ENCODE results near the gene ACSS3. TPM values are rescaled to one million over a fixed set of nuclear protein-coding genes. Genes with fewer than 3 reads are reported as not detected.

The ACSS3 gene
- total and polyA plus RNA-seq, 2 donors (not counting 3 experiments of a cell fraction or from before 2014, with no cell fraction given): 0.12 to 0.86 TPM

DNA sequence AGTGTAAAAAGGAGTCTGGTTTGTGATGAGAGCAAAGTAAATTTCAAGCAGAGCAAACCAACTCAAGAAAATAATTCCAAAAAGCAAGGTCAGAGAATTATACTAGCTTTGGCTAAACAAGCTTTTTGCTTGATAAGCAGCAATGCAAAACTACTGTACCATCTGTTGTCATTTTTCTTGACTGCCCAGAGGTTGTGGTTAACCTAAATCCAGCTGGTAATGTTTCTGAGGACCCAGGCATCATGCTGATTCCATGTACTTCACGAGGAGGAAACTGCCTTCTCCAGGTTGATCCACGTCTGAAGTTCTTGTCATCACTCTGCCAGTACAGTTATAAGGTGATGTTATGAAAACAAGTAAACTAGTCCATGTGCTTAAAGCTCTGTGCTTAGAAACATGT lies 185.2 kb downstream of the ACSS3 start:
- H3K79me2 ChIP-seq (ENCODE audit: control insufficient read depth, insufficient read depth, low read length): no peaks in the 10 kb centered on the region
- no peaks in the 10 kb centered on the region for H3K4me1 ChIP-seq (ENCODE audit: control insufficient read depth, extremely low read depth, insufficient read depth, low read length)
- ChIA-PET POLR2A (no interaction called here), CTCF (no interaction called here)
- intact Hi-C loops (cut with micrococcal nuclease): no loop called here
- FAIRE-seq: no peak
- H3K36me3 ChIP-seq (ENCODE audit: control insufficient read depth in 2 of 2, extremely low read depth in 1 of 2, insufficient read depth in 2 of 2, low read length in 2 of 2): no peaks in the 10 kb centered on the region
- H3K9ac ChIP-seq (replicated peaks; ENCODE audit: extremely low read depth, insufficient read depth, low read length): no peak overlapping the region
- TF ChIP-seq POLR2AphosphoS5 (IDR thresholded peaks at IDR 0.05; ENCODE audit: insufficient read depth, low read depth, low read length): no peak
- TF ChIP-seq POLR2A (IDR thresholded peaks at IDR 0.05; ENCODE audit: low read depth, low read length): no peak
- TF ChIP-seq CTCF (IDR thresholded peaks at IDR 0.05; ENCODE audit: extremely low read depth in 1 of 2, insufficient read depth in 1 of 2, low read depth in 1 of 2, low read length in 2 of 2): no peak
- no peak for TF ChIP-seq JUN (IDR thresholded peaks at IDR 0.05; ENCODE audit: borderline replicate concordance, insufficient read depth, insufficient read length, low read depth)
- TF ChIP-seq GATA2 (IDR thresholded peaks at IDR 0.05; ENCODE audit: insufficient read depth, insufficient read length, low read depth, low read length): no peak
- TF ChIP-seq FOS (IDR thresholded peaks at IDR 0.05; ENCODE audit: borderline replicate concordance, insufficient read depth, low read length): no peak
- peaks cover 0 to 4% of the 10 kb centered on the region in 2 experiments for H3K27me3 ChIP-seq (ENCODE audit: control insufficient read depth in 2 of 2, insufficient read depth in 2 of 2, low read length in 2 of 2)
- no TSS peak for BruUV-seq (replicated peaks)
- H3K27ac ChIP-seq (ENCODE audit: insufficient read depth, low read depth, low read length): no peak overlapping the region
- H3K9me3 ChIP-seq (replicated peaks; ENCODE audit: control insufficient read depth, insufficient read depth, low read length): no peaks in the 10 kb centered on the region
- dilution Hi-C loops (cut with MboI; ENCODE audit: extremely low pct_ligation_motif_present, low sequenced_read_pairs): no loop called here
- no peak overlapping the region for H2AFZ ChIP-seq (ENCODE audit: low read depth, low read length)
- H3K4me3 ChIP-seq (replicated peaks in 1 of 3; ENCODE audit: insufficient read depth in 1 of 3, low read depth in 1 of 3, low read length in 3 of 3): no peak overlapping the region
- no peaks in the 10 kb centered on the region for H3K9me1 ChIP-seq (replicated peaks; ENCODE audit: control insufficient read depth, extremely low read depth, insufficient read depth, low read length)
- no peak overlapping the region for H3K4me2 ChIP-seq (ENCODE audit: insufficient read depth, low read length)
- no peak for DNase-seq (ENCODE audit: low read depth, low spot score)
- H4K20me1 ChIP-seq (replicated peaks; ENCODE audit: control insufficient read depth, extremely low read depth, insufficient read depth, low read length): no peaks in the 10 kb centered on the region

- FAIRE-seq (no peak), DNase-seq (ENCODE audit: low read depth, low spot score) (no peak)
- BruUV-seq (replicated peaks): no TSS peak
- Histone ChIP-seq H3K9ac (replicated peaks; ENCODE audit: extremely low read depth, insufficient read depth, low read length) (no peak overlapping the region), H3K27ac (ENCODE audit: insufficient read depth, low read depth, low read length) (no peak overlapping the region), H4K20me1 (replicated peaks; ENCODE audit: control insufficient read depth, extremely low read depth, insufficient read depth, low read length) (no peaks in the 10 kb centered on the region), H3K9me1 (replicated peaks; ENCODE audit: control insufficient read depth, extremely low read depth, insufficient read depth, low read length) (no peaks in the 10 kb centered on the region), H3K27me3 (ENCODE audit: control insufficient read depth in 2 of 2, insufficient read depth in 2 of 2, low read length in 2 of 2) (peaks cover 0 to 9% of the 10 kb centered on the region in 2 experiments), H3K4me1 (ENCODE audit: control insufficient read depth, extremely low read depth, insufficient read depth, low read length) (no peaks in the 10 kb centered on the region), H3K4me2 (ENCODE audit: insufficient read depth, low read length) (no peak overlapping the region), H3K79me2 (ENCODE audit: control insufficient read depth, insufficient read depth, low read length) (no peaks in the 10 kb centered on the region), H3K36me3 (ENCODE audit: control insufficient read depth in 2 of 2, extremely low read depth in 1 of 2, insufficient read depth in 2 of 2, low read length in 2 of 2) (no peaks in the 10 kb centered on the region), H3K4me3 (replicated peaks in 1 of 3; ENCODE audit: insufficient read depth in 1 of 3, low read depth in 1 of 3, low read length in 3 of 3) (no peak overlapping the region), H3K9me3 (replicated peaks; ENCODE audit: control insufficient read depth, insufficient read depth, low read length) (no peaks in the 10 kb centered on the region), H2AFZ (ENCODE audit: low read depth, low read length) (no peak overlapping the region)
- POLR2A ChIA-PET: no interaction called here
- TF ChIP-seq EZH2 (IDR thresholded peaks at IDR 0.05; ENCODE audit: borderline replicate concordance, low read depth, low read length, severe bottlenecking) (no peak), FOS (IDR thresholded peaks at IDR 0.05; ENCODE audit: borderline replicate concordance, insufficient read depth, low read length) (no peak), MYC (IDR thresholded peaks at IDR 0.05; ENCODE audit: low read depth, low read length) (no peak), POLR2A (IDR thresholded peaks at IDR 0.05; ENCODE audit: low read depth, low read length) (no peak), CTCF (IDR thresholded peaks at IDR 0.05; ENCODE audit: extremely low read depth in 1 of 2, insufficient read depth in 1 of 2, low read depth in 1 of 2, low read length in 2 of 2) (no peak), JUN (IDR thresholded peaks at IDR 0.05; ENCODE audit: borderline replicate concordance, insufficient read depth, insufficient read length, low read depth) (no peak), MAX (IDR thresholded peaks at IDR 0.05; ENCODE audit: insufficient read depth, insufficient read length) (no peak), GATA2 (IDR thresholded peaks at IDR 0.05; ENCODE audit: insufficient read depth, insufficient read length, low read depth, low read length) (no peak), POLR2AphosphoS5 (IDR thresholded peaks at IDR 0.05; ENCODE audit: insufficient read depth, low read depth, low read length) (no peak)
- CTCF ChIA-PET: interaction anchor here (0.8 to 1.0 kb wide), 2 partner anchors 12 to 357 kb away, joined by 3 read pairs; no protein-coding TSS in a partner anchor
- dilution Hi-C loops (cut with MboI; ENCODE audit: extremely low pct_ligation_motif_present, low sequenced_read_pairs) (no loop called here), intact Hi-C loops (cut with micrococcal nuclease) (loop anchor here (10.0 kb wide), 1 partner anchor 184 kb away; no protein-coding TSS in a partner anchor)
Measured at GRCh38 chr12:81270385-81270784, 192.5 kb downstream of the ACSS3 start.

Data from endothelial cell of umbilical vein (primary cell).